CD4-positive, alpha-beta T cell (primary cell): Measurements from ENCODE around the gene SPEM3. TPM values are rescaled to one million over a fixed set of nuclear protein-coding genes. Genes with fewer than 3 reads are reported as not detected.

Source experiments
- ATAC-seq: fragments of 200-7000 bp; cut with Tn5 transposase; one replicate; pipeline ENCODE4 v1.10.0; 2022; ENCODE audit warnings: mild to moderate bottlenecking; ENCODE audit not compliant: poor library complexity
- CTCF ChIA-PET: fragments of 350-600 bp; sonication (Branson Sonifier 250); formaldehyde crosslinking; loops from one replicate; lab custom pipeline; 2021; ENCODE audit warnings: antibody characterized with exemption, inconsistent platforms; lab: Charles Lee
- POLR2A ChIA-PET: fragments of 350-600 bp; sonication (Branson Sonifier 250); formaldehyde crosslinking; loops from one replicate; lab custom pipeline; 2021; ENCODE audit warnings: antibody characterized with exemption, inconsistent platforms; lab: Charles Lee
- DNase-seq, 14 experiments: peaks; one replicate each; pipeline ENCODE4 v3.0.0-alpha.2; 2013 to 2020; ENCODE audit warnings: mixed read lengths in 2 of 14
- H3K27ac ChIP-seq, 2 donors: one replicate each; pipeline versions ENCODE4 v1.5.1 to v1.7.0; 2013; ENCODE audit warnings: low read length in 2 of 2, low read depth in 1 of 2, mild to moderate bottlenecking in 1 of 2
- H3K27me3 ChIP-seq, 2 experiments: 1 replicate in 1 of 2; 2 replicates in 1 of 2; pipeline versions ENCODE4 v1.6.1 to v1.7.0; 2013; ENCODE audit warnings: low read length in 2 of 2, control low read depth in 1 of 2, mild to moderate bottlenecking in 1 of 2, moderate library complexity in 1 of 2; ENCODE audit not compliant: insufficient read depth in 2 of 2, control insufficient read depth in 1 of 2
- H3K36me3 ChIP-seq: one replicate; pipeline ENCODE4 v1.6.1; 2013; ENCODE audit warnings: low read length, control low read depth; ENCODE audit not compliant: insufficient read depth
- H3K4me1 ChIP-seq: one replicate; pipeline ENCODE4 v1.6.1; 2013; ENCODE audit warnings: low read length, control low read depth; ENCODE audit not compliant: insufficient read depth
- H3K4me3 ChIP-seq: one replicate; pipeline ENCODE4 v1.5.1; 2013; ENCODE audit warnings: mild to moderate bottlenecking, low read length, moderate library complexity
- H3K9me3 ChIP-seq, 2 experiments: 1 replicate in 1 of 2; 2 replicates in 1 of 2; pipeline versions ENCODE4 v1.6.1 to v1.7.0; 2013; ENCODE audit warnings: low read length in 2 of 2, mild to moderate bottlenecking in 2 of 2, control low read depth in 1 of 2, moderate library complexity in 1 of 2; ENCODE audit not compliant: control insufficient read depth in 1 of 2, insufficient read depth in 1 of 2
- H3K27ac Mint-ChIP-seq: one replicate; pipeline ENCODE4 v1.8.0; 2020; ENCODE audit warnings: mixed read lengths
- H3K27me3 Mint-ChIP-seq: one replicate; pipeline ENCODE4 v1.8.0; 2021; ENCODE audit warnings: mixed read lengths
- H3K36me3 Mint-ChIP-seq: one replicate; pipeline ENCODE4 v1.8.0; 2021; ENCODE audit warnings: low read depth, mixed read lengths
- H3K4me1 Mint-ChIP-seq: one replicate; pipeline ENCODE4 v1.8.0; 2021; ENCODE audit warnings: low read depth, mixed read lengths
- H3K4me3 Mint-ChIP-seq: one replicate; pipeline ENCODE4 v1.8.0; 2020; ENCODE audit warnings: mild to moderate bottlenecking, mixed read lengths
- H3K9me3 Mint-ChIP-seq: one replicate; pipeline ENCODE4 v1.8.0; 2020; ENCODE audit warnings: mixed read lengths
- CTCF ChIP-seq: fragments of 200-600 bp; IDR thresholded peaks from one replicate; pipeline ENCODE4 v1.8.0; 2022; ENCODE audit warnings: antibody characterized with exemption, mild to moderate bottlenecking
- intact Hi-C, 2 experiments: fragments of 100-400 bp; cut with DNase I in 1 of 2; cut with micrococcal nuclease in 1 of 2; formaldehyde crosslinking; loops; one replicate each; pipeline versions ENCODE4 v1.15.1 to v1.9.0; 2023 to 2025; cut with DNase I, micrococcal nuclease
- total RNA-seq, 174 experiments: library from RNA in 2 of 174; stranded (reverse) in 2 of 174; gene quantifications; one replicate each; pipeline ENCODE4 v1.2.3 and lab custom pipeline; 2021 to 2026

SPEM3 gene
- total RNA-seq, 2 experiments from 2014 or later = not detected

GRCh38 chr17:7407485-7408251 is 21.0 kb upstream of the SPEM3 start, which contains the start of gene NLGN2:
Gene NLGN2 (plus strand): TSS chr17:7407845. CDS start chr17:7408256, 411 bp downstream.
- H3K27ac Mint-ChIP-seq = peak within 1 kb of the TSS; percentile 27
- peaks cover 9% of the 10 kb centered on the region for H3K36me3 Mint-ChIP-seq
- H3K36me3 ChIP-seq = no peaks in the 10 kb centered on the region
- H3K4me1 ChIP-seq = peaks cover 36% of the 10 kb centered on the region
- TF ChIP-seq CTCF = no peak
- H3K4me3 ChIP-seq = no peak within 1 kb of the TSS
- ChIA-PET POLR2A (interaction anchor here (1.6 to 1.9 kb wide), 2 partner anchors 23 to 28 kb away, joined by 7 to 11 read pairs; partner anchors contain the start of gene TMEM102), CTCF (interaction anchor here (0.6 to 2.2 kb wide), 3 partner anchors 16 to 52 kb away, joined by 3 to 5 read pairs (median 4); partner anchors contain the start of gene TMEM95)
- H3K9me3 Mint-ChIP-seq = no peaks in the 10 kb centered on the region
- no peaks in the 10 kb centered on the region for H3K27me3 Mint-ChIP-seq
- H3K4me1 Mint-ChIP-seq = peaks cover 28% of the 10 kb centered on the region
- no peak for DNase-seq
- no peak for ATAC-seq
- H3K27me3 ChIP-seq = peaks cover 0 to 5% of the 10 kb centered on the region in 2 experiments
- no peaks in the 10 kb centered on the region for H3K9me3 ChIP-seq
- peak within 1 kb of the TSS; percentile 51 for H3K4me3 Mint-ChIP-seq
- no peak within 1 kb of the TSS for H3K27ac ChIP-seq
- intact Hi-C loops = loop anchor here (1.0 to 10.0 kb wide), 2 partner anchors 25 to 53 kb away; partner anchors contain the start of genes KCTD11 (in 1 of the 2) and TMEM95 (in 1 of the 2)

GRCh38 chr17:7408252-7408727 is 20.4 kb upstream of the SPEM3 start:
- CTCF ChIA-PET = interaction anchor here (0.6 to 2.2 kb wide), 3 partner anchors 15 to 53 kb away, joined by 3 to 5 read pairs (median 4); partner anchors contain the start of gene TMEM95
- Mint-ChIP-seq H3K4me3 (no peak overlapping the region), H3K36me3 (peaks cover 9% of the 10 kb centered on the region), H3K4me1 (peaks cover 21% of the 10 kb centered on the region), H3K27me3 (no peaks in the 10 kb centered on the region), H3K27ac (no peak overlapping the region), H3K9me3 (no peaks in the 10 kb centered on the region)
- no peak for ATAC-seq
- H3K36me3 ChIP-seq = no peaks in the 10 kb centered on the region
- H3K9me3 ChIP-seq = no peaks in the 10 kb centered on the region
- no peak overlapping the region for H3K4me3 ChIP-seq
- H3K4me1 ChIP-seq = peaks cover 31% of the 10 kb centered on the region
- H3K27ac ChIP-seq = no peak overlapping the region
- peaks cover 0 to 5% of the 10 kb centered on the region in 2 experiments for H3K27me3 ChIP-seq
- no peak for TF ChIP-seq CTCF
- intact Hi-C loops = loop anchor here in 1 of 2 experiments (10.0 kb wide), 1 partner anchor 53 kb away; the partner anchor contains the start of genes KCTD11 and TMEM95
- POLR2A ChIA-PET = interaction anchor here (1.6 to 1.9 kb wide), 2 partner anchors 24 to 28 kb away, joined by 7 to 11 read pairs; partner anchors contain the start of gene TMEM102
- peak in 9 of 14 experiments; percentile 12 to 73 (median 40) for DNase-seq

- peak overlapping the region; percentile 43 for H3K4me3 Mint-ChIP-seq
- no peak for DNase-seq
- CTCF ChIA-PET = interaction anchor here (1.5 to 2.2 kb wide), 2 partner anchors 25 to 53 kb away, joined by 4 to 5 read pairs; partner anchors contain the start of gene TMEM95
These were observed 19.8 kb upstream of the SPEM3 start for GRCh38 chr17:7408863-7409262.

More at GRCh38 chr17:7408863-7409262, 19.8 kb upstream of the SPEM3 start:
- Histone ChIP-seq H3K9me3 (no peaks in the 10 kb centered on the region), H3K27me3 (peaks cover 0 to 5% of the 10 kb centered on the region in 2 experiments), H3K4me1 (peaks cover 27% of the 10 kb centered on the region), H3K36me3 (no peaks in the 10 kb centered on the region), H3K27ac (no peak overlapping the region), H3K4me3 (no peak overlapping the region)
- H3K9me3 Mint-ChIP-seq = no peaks in the 10 kb centered on the region
- H3K36me3 Mint-ChIP-seq = peaks cover 7% of the 10 kb centered on the region
- H3K4me1 Mint-ChIP-seq = peaks cover 17% of the 10 kb centered on the region
- no peaks in the 10 kb centered on the region for H3K27me3 Mint-ChIP-seq
- ATAC-seq = no peak
- H3K27ac Mint-ChIP-seq = no peak overlapping the region
- TF ChIP-seq CTCF = no peak
- intact Hi-C loops = loop anchor here in 1 of 2 experiments (10.0 kb wide), 1 partner anchor 54 kb away; the partner anchor contains the start of genes KCTD11 and TMEM95
- POLR2A ChIA-PET = interaction anchor here (1.6 to 1.9 kb wide), 2 partner anchors 25 to 27 kb away, joined by 7 to 11 read pairs; partner anchors contain the start of gene TMEM102
